ENCODE measurements around the gene PITRM1.

- TF ChIP-seq EP300 (IDR thresholded peaks at IDR 0.05; ENCODE audit: borderline replicate concordance) (no peak), YY1 (IDR thresholded peaks at IDR 0.05; ENCODE audit: low read depth) (no peak), RAD21 (IDR thresholded peaks at IDR 0.05; ENCODE audit: low read depth) (no peak), TAF1 (IDR thresholded peaks at IDR 0.05; ENCODE audit: low read depth) (no peak), CEBPB (IDR thresholded peaks at IDR 0.05) (no peak), CREB1 (IDR thresholded peaks at IDR 0.05; ENCODE audit: low read depth) (no peak), USF1 (IDR thresholded peaks at IDR 0.05) (no peak)
Observed at GRCh38 chr10:3117486-3117885, 55.1 kb downstream of the PITRM1 start.

All from Ishikawa (cell line).